Loucy (cell line): ENCODE data around the gene SNX3.

ENCODE experiments used
- EZH2phosphoT487 ChIP-seq: fragments of 200-600 bp; IDR thresholded peaks from 2 replicates; pipeline ENCODE4 v1.6.1; 2018; ENCODE audit warnings: antibody characterized with exemption, mild to moderate bottlenecking, moderate library complexity, borderline replicate concordance
- TF ChIP-seq, protein P1 (sequence below): fragments of 200-600 bp; sonication (generic); conservative IDR thresholded peaks from 2 replicates; pipeline ENCODE4 v1.5.1; 2014; ENCODE audit warnings: mild to moderate bottlenecking, antibody characterized with exemption, low read length

DNA sequence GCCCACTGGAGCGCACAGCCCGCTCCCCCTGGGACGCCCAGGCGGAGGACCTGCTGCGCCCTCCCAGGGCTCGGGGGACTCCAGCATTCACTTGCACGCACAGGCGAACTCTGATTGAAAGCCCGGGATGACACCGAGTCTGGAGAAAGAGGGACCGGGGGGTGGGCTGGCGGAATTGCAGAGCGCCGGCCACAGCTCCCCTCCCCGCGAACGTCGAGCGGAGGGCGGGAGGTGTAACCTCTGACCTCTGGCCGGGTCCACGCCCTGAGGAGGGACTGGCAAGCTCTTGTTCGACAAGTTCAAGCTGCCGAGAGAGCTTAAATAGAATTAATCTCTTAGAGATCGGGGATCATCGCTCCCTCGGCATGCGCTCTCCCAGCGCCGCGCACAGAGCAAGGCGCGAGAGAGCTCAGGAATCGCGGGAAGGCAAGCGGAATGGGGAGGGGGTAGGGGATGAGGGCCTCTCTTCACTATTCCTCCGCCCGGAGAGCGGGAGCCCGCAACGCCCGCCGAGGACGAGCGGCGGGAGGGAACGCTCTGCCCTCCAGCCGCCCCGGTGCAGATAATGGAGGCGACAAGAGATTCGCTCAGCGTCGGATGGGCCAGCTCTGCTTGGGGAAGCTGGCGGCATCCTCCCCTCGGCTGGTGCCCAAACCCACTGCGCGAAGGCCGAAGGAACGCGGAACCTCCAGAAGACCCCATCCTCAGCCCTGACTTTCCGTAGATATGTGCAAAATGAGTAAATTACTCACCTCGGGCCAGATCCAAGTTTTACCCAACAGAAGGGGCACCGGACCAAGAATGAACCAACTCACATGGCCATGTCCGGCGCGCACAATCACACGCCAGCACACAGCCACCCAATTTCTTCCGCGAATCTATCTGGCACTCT is 95.8 kb downstream of the SNX3 start:
- TF ChIP-seq, protein P1, sequence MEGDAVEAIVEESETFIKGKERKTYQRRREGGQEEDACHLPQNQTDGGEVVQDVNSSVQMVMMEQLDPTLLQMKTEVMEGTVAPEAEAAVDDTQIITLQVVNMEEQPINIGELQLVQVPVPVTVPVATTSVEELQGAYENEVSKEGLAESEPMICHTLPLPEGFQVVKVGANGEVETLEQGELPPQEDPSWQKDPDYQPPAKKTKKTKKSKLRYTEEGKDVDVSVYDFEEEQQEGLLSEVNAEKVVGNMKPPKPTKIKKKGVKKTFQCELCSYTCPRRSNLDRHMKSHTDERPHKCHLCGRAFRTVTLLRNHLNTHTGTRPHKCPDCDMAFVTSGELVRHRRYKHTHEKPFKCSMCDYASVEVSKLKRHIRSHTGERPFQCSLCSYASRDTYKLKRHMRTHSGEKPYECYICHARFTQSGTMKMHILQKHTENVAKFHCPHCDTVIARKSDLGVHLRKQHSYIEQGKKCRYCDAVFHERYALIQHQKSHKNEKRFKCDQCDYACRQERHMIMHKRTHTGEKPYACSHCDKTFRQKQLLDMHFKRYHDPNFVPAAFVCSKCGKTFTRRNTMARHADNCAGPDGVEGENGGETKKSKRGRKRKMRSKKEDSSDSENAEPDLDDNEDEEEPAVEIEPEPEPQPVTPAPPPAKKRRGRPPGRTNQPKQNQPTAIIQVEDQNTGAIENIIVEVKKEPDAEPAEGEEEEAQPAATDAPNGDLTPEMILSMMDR, result no peak
- TF ChIP-seq EZH2phosphoT487, result no peak
